OCI-LY7 (cell line): ENCODE data around the gene NFATC2. TPM values are rescaled to one million over a fixed set of nuclear protein-coding genes. Genes with fewer than 3 reads are reported as not detected.

Experiments
- BruUV-seq: library from RNA; stranded (reverse); fragments of 400-500 nt; replicated peaks from 2 replicates; lab custom pipeline; 2021; lab: Mats Ljungman, UMichigan
- CTCF ChIA-PET: fragments of 300-600 bp; sonication (Branson Sonifier 250); formaldehyde crosslinking; loops from one replicate; lab custom pipeline; 2022; ENCODE audit warnings: antibody characterized with exemption; ENCODE audit not compliant: unreplicated experiment; lab: Charles Lee
- POLR2A ChIA-PET: fragments of 300-600 bp; sonication (Branson Sonifier 250); formaldehyde crosslinking; loops from one replicate; lab custom pipeline; 2022; ENCODE audit warnings: antibody characterized with exemption; lab: Charles Lee
- DNase-seq: peaks from one replicate; pipeline ENCODE4 v3.0.0-alpha.2; 2015; ENCODE audit warnings: low spot score
- H2AFZ ChIP-seq: fragments of 200-600 bp; sonication (generic), shearing (Covaris generic); 2 replicates; pipeline ENCODE4 v1.6.1; 2014; ENCODE audit warnings: mild to moderate bottlenecking, antibody characterized with exemption, low read length, moderate library complexity
- H3K27ac ChIP-seq: fragments of 200-600 bp; sonication (generic); 2 replicates; pipeline ENCODE4 v1.5.1; 2014; ENCODE audit warnings: mixed run types, low read depth, mild to moderate bottlenecking, moderate library complexity, low read length, inconsistent platforms; ENCODE audit not compliant: poor library complexity, severe bottlenecking
- H3K36me3 ChIP-seq: fragments of 200-600 bp; sonication (generic); 2 replicates; pipeline ENCODE4 v1.6.1; 2014; ENCODE audit warnings: mild to moderate bottlenecking, antibody characterized with exemption, low read length, moderate library complexity, mixed read lengths; ENCODE audit not compliant: insufficient read depth
- H3K4me1 ChIP-seq: fragments of 200-600 bp; sonication (generic); 2 replicates; pipeline ENCODE4 v1.5.1; 2014; ENCODE audit warnings: mild to moderate bottlenecking, low read length; ENCODE audit not compliant: insufficient read depth, poor library complexity, severe bottlenecking
- H3K4me2 ChIP-seq: fragments of 200-600 bp; sonication (generic); 2 replicates; pipeline ENCODE4 v1.6.1; 2014; ENCODE audit warnings: mild to moderate bottlenecking, low read length
- H3K4me3 ChIP-seq: fragments of 200-600 bp; sonication (generic); 2 replicates; pipeline ENCODE4 v1.5.1; 2014; ENCODE audit warnings: mild to moderate bottlenecking, low read depth, low read length; ENCODE audit not compliant: poor library complexity, severe bottlenecking
- H3K79me2 ChIP-seq: fragments of 200-600 bp; sonication (generic); 2 replicates; pipeline ENCODE4 v1.6.1; 2016; ENCODE audit warnings: low read depth, mild to moderate bottlenecking, low read length, moderate library complexity, mixed read lengths; ENCODE audit not compliant: insufficient read depth
- H3K9me2 ChIP-seq: fragments of 200-600 bp; sonication (generic); 2 replicates; pipeline ENCODE4 v1.6.1; 2016; ENCODE audit warnings: mild to moderate bottlenecking, low read length, mixed read lengths; ENCODE audit not compliant: insufficient read depth
- H3K9me3 ChIP-seq: fragments of 200-600 bp; sonication (generic); 2 replicates; pipeline ENCODE4 v1.6.1; 2014; ENCODE audit warnings: mild to moderate bottlenecking, mixed run types, low read length, mixed read lengths
- H4K20me1 ChIP-seq: fragments of 200-600 bp; sonication (generic); 2 replicates; pipeline ENCODE4 v1.6.1; 2014; ENCODE audit warnings: mild to moderate bottlenecking, antibody characterized with exemption, low read length, moderate library complexity, mixed read lengths; ENCODE audit not compliant: insufficient read depth
- CTCF ChIP-seq: fragments of 200-600 bp; sonication (generic); conservative IDR thresholded peaks from 2 replicates; pipeline ENCODE4 v1.5.1; 2014; ENCODE audit warnings: mild to moderate bottlenecking, antibody characterized with exemption, low read length, moderate library complexity, mixed read lengths
- EZH2phosphoT487 ChIP-seq: fragments of 200-600 bp; sonication (generic); IDR thresholded peaks from 2 replicates; pipeline ENCODE4 v1.6.1; 2018; ENCODE audit warnings: low read depth, borderline replicate concordance, mild to moderate bottlenecking, mixed run types, antibody characterized with exemption, low read length, moderate library complexity, mixed read lengths
- intact Hi-C: fragments of 100-400 bp; cut with micrococcal nuclease; formaldehyde crosslinking; loops from one replicate; pipeline ENCODE4 v1.10.0; 2022; ENCODE audit not compliant: unreplicated experiment
- total RNA-seq, 2 experiments: library from RNA; depleted of rRNA in 1 of 2; stranded (reverse); fragments of >200 nt in 1 of 2; shearing (Covaris generic) in 1 of 2; gene quantifications; 2 replicates each; pipeline ENCODE4 v1.2.3, GENCODE V29; 2014 to 2022

Gene NFATC2
- total RNA-seq, 2 experiments from 2014 or later: 12.5 to 43.8 TPM

GRCh38 chr20:51579137-51579536, 36.6 kb upstream of the NFATC2 start:
- no TSS peak for BruUV-seq
- ChIA-PET POLR2A (no interaction called here), CTCF (no interaction called here)
- Histone ChIP-seq H3K4me3 (no peak overlapping the region), H3K36me3 (no peaks in the 10 kb centered on the region), H4K20me1 (no peaks in the 10 kb centered on the region), H3K79me2 (no peaks in the 10 kb centered on the region), H3K27ac (no peak overlapping the region), H3K4me2 (no peak overlapping the region), H3K9me2 (no peaks in the 10 kb centered on the region), H3K9me3 (no peaks in the 10 kb centered on the region), H3K4me1 (no peaks in the 10 kb centered on the region), H2AFZ (no peak overlapping the region)
- intact Hi-C loops: no loop called here
- TF ChIP-seq CTCF (no peak), EZH2phosphoT487 (no peak)
- DNase-seq: no peak

GRCh38 chr20:51578145-51578459, 35.6 kb upstream of the NFATC2 start:
- no peak overlapping the region for H3K4me3 ChIP-seq
- intact Hi-C loops: no loop called here
- no peak for DNase-seq
- H4K20me1 ChIP-seq: no peaks in the 10 kb centered on the region
- no peaks in the 10 kb centered on the region for H3K36me3 ChIP-seq
- H3K79me2 ChIP-seq: no peaks in the 10 kb centered on the region
- H3K27ac ChIP-seq: no peak overlapping the region
- CTCF ChIA-PET: no interaction called here
- no peak overlapping the region for H3K4me2 ChIP-seq
- no TSS peak for BruUV-seq
- no peak for TF ChIP-seq CTCF
- no peak for TF ChIP-seq EZH2phosphoT487
- H3K9me3 ChIP-seq: no peaks in the 10 kb centered on the region
- POLR2A ChIA-PET: no interaction called here
- H3K9me2 ChIP-seq: no peaks in the 10 kb centered on the region
- H3K4me1 ChIP-seq: no peaks in the 10 kb centered on the region
- H2AFZ ChIP-seq: no peak overlapping the region

- no TSS peak for BruUV-seq
- POLR2A ChIA-PET: interaction anchor here (0.7 kb wide), 1 partner anchor 11 kb away, joined by 3 read pairs; no protein-coding TSS in a partner anchor
Observed at GRCh38 chr20:51577432-51578144, 35.1 kb upstream of the NFATC2 start.

More at GRCh38 chr20:51577432-51578144, 35.1 kb upstream of the NFATC2 start:
- TF ChIP-seq EZH2phosphoT487 (no peak), CTCF (0 out of 2 replicates have a peak, but pooled peaks have one; percentile 23)
- no peaks in the 10 kb centered on the region for H3K36me3 ChIP-seq
- intact Hi-C loops: no loop called here
- H3K4me2 ChIP-seq: no peak overlapping the region
- H3K27ac ChIP-seq: no peak overlapping the region
- H3K79me2 ChIP-seq: no peaks in the 10 kb centered on the region
- H3K4me1 ChIP-seq: no peaks in the 10 kb centered on the region
- CTCF ChIA-PET: no interaction called here
- H3K9me2 ChIP-seq: no peaks in the 10 kb centered on the region
- no peak overlapping the region for H3K4me3 ChIP-seq
- H2AFZ ChIP-seq: no peak overlapping the region
- DNase-seq: no peak
- no peaks in the 10 kb centered on the region for H3K9me3 ChIP-seq
- no peaks in the 10 kb centered on the region for H4K20me1 ChIP-seq
